Heart left ventricle (tissue), 16 donors: ENCODE data around the gene HUNK. TPM values are rescaled to one million over a fixed set of nuclear protein-coding genes. Genes with fewer than 3 reads are reported as not detected.

Source experiments
- ATAC-seq, 4 donors: fragments of 200-7000 bp; cut with Tn5 transposase; one replicate each; pipeline ENCODE4 v1.9.1; 2020 to 2022; ENCODE audit warnings: moderate library complexity in 4 of 4, mild to moderate bottlenecking in 3 of 4, moderate number of reproducible peaks in 1 of 4
- DNase-seq, 5 donors: peaks; one replicate each; pipeline ENCODE4 v3.0.0-alpha.2; 2020
- H3K27ac ChIP-seq, 12 donors: fragments of 200-600 bp; sonication (generic) in 4 of 12; one replicate each; pipeline versions ENCODE4 v1.5.0 to v1.8.0; 2016 to 2022; ENCODE audit warnings: mild to moderate bottlenecking in 2 of 12
- H3K27me3 ChIP-seq, 9 donors: fragments of 200-600 bp; sonication (generic) in 2 of 9; one replicate each; pipeline versions ENCODE4 v1.5.1 to v1.8.0; 2016 to 2022; ENCODE audit warnings: mild to moderate bottlenecking in 3 of 9
- H3K36me3 ChIP-seq, 9 donors: fragments of 200-600 bp; sonication (generic) in 2 of 9; one replicate each; pipeline versions ENCODE4 v1.5.0 to v1.8.0; 2018 to 2022; ENCODE audit warnings: mild to moderate bottlenecking in 2 of 9
- H3K4me1 ChIP-seq, 12 donors: fragments of 200-600 bp; sonication (generic) in 4 of 12; one replicate each; pipeline versions ENCODE4 v1.5.0 to v1.8.0; 2016 to 2022; ENCODE audit warnings: mild to moderate bottlenecking in 3 of 12
- H3K4me3 ChIP-seq, 12 donors: fragments of 200-600 bp; sonication (generic) in 4 of 12; one replicate each; pipeline versions ENCODE4 v1.5.0 to v1.8.0; 2017 to 2022; ENCODE audit warnings: mild to moderate bottlenecking in 9 of 12, moderate library complexity in 4 of 12
- H3K9me3 ChIP-seq, 12 donors: fragments of 200-600 bp; sonication (generic) in 4 of 12; one replicate each; pipeline versions ENCODE4 v1.5.0 to v1.8.0; 2016 to 2022; ENCODE audit warnings: mild to moderate bottlenecking in 1 of 12
- POLR2A ChIP-seq, 2 donors: fragments of 450-650 bp; IDR thresholded peaks; one replicate each; pipeline ENCODE4 v1.6.1; 2017; ENCODE audit warnings: antibody characterized with exemption in 2 of 2, mild to moderate bottlenecking in 2 of 2, moderate library complexity in 2 of 2
- WGBS, 4 donors: extraction: QIAGEN DNeasy Blood & Tissue Kit in 2 of 4; methylation state at CpG; one replicate each; pipeline versions ENCODE4 v1.1.5 to v1.1.7; 2013 to 2018; 5-methylcytosine and 5-hydroxymethylcytosine counted together
- intact Hi-C, 10 donors: fragments of 100-400 bp; cut with DNase I; formaldehyde crosslinking; loops; one replicate each; pipeline versions ENCODE4 v1.11.1 to v1.14.2; 2022
- polyA plus RNA-seq, 2 donors: library from polyadenylated mRNA; stranded (reverse); fragments of 200-250 nt; gene quantifications; one replicate each; pipeline ENCODE4 v1.2.3, GENCODE V29; 2013
- total RNA-seq, 9 donors: library from RNA; depleted of rRNA in 2 of 9; stranded (reverse); fragments of >200 nt in 2 of 9; fragmentation: NEBNext Ultra II Directional in 3 of 9; extraction: Animal tissue kit (Norgen Biotek cat#: 25700) in 3 of 9; gene quantifications; one replicate each; pipeline versions ENCODE4 v1.1.0 to v1.2.4, GENCODE V29; 2016 to 2023
- TF ChIP-seq, protein P1 (sequence below), 12 donors: fragments of 200-600 bp; sonication (generic) in 4 of 12; IDR thresholded peaks; one replicate each; pipeline versions ENCODE4 v1.5.0 to v1.8.0; 2018 to 2022; ENCODE audit warnings: antibody characterized with exemption in 12 of 12, mild to moderate bottlenecking in 5 of 12
- donor health status: ischemic (EF 13 %, LVEDD 7.1; RV severe dilation, severe dysfunction).
- donor health status: healthy with polysubstance abuse.
- donor health status: DM: no; HTN: yes; CAD: no.
- donor health status: DM: no; HTN: no; CAD: no.
- donor health status: ischemic (EF 25% LVEDD 6.9; RV normal size, moderate dysfunction).
- donor health status: ischemic (EF 25% LVEDD 5.7; RV mildly dilated, moderate dysfunction).
- donor health status: healthy.
- donor health status: DM: yes; HTN: yes; CAD: no.
- donor health status: ischemic (EF 35%, LVEDD 5.7; RV mildly dilated, moderate dysfunction).
- donor health status: nonischemic (EF 11% LVEDD 7.7; RV severe dilation, severe dysfunction).
- donor health status: DM: yes; HTN: yes; CAD: no.
- donor health status: PGD.
- donor health status: ischemic (EF 29% LVEDD 5.4; RV normal size, mild dysfunction).
- donor health status: nonischemic (EF 23%, LVEDD 6.1; RV moderate dilation, normal function).

The HUNK gene
- total and polyA plus RNA-seq, 11 donors, result 0.02 to 1.4 (median 0.22) TPM

DNA sequence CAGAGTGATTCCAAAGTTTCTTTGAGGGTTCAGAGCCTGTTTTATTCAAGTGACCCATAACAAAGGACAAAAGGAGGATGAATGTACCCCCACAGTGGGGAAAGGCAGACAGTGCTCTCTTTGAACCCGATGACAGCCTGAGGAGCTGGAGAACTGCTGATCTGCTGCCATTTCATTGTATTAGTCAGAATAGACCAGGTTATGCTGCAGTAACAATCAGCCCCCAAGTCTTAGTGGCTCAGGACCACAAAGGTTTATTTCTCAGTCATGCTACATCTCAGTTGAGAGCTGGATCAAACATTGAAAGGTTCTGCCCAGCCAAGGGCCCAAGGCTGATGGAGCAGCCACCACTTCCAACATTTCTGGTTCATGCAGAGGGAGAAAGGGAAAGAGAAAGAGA lies 88.9 kb downstream of the HUNK start:
- H3K4me1 ChIP-seq, result no peaks in the 10 kb centered on the region
- DNase-seq, result no peak

DNA sequence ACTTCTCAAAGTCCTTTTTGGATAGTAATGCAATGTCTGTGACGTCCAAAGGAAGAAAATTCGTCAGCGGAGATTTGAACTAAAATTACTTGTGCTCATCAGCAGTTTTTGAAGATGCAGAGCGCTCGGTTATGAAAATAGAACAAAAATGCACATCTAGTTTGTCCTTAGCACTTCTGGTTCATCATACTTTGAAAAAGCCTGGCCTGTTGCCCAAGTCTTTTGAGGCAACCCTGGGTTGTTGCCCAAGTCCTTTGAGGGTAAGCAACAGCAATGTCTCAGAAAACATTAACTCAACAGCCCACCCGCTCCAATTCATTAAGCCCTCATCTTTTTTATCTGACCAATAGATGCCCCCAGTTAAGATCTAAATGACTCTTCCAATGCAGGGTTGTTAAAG lies 91.9 kb downstream of the HUNK start:
- no peak overlapping the region for H3K4me3 ChIP-seq
- DNase-seq, result no peak
- peaks cover 0 to 9% (median 0%) of the 10 kb centered on the region in 12 donors for H3K9me3 ChIP-seq
- H3K36me3 ChIP-seq, result no peaks in the 10 kb centered on the region
- TF ChIP-seq POLR2A (IDR thresholded peaks at IDR 0.05), result no peak
- TF ChIP-seq, protein P1, sequence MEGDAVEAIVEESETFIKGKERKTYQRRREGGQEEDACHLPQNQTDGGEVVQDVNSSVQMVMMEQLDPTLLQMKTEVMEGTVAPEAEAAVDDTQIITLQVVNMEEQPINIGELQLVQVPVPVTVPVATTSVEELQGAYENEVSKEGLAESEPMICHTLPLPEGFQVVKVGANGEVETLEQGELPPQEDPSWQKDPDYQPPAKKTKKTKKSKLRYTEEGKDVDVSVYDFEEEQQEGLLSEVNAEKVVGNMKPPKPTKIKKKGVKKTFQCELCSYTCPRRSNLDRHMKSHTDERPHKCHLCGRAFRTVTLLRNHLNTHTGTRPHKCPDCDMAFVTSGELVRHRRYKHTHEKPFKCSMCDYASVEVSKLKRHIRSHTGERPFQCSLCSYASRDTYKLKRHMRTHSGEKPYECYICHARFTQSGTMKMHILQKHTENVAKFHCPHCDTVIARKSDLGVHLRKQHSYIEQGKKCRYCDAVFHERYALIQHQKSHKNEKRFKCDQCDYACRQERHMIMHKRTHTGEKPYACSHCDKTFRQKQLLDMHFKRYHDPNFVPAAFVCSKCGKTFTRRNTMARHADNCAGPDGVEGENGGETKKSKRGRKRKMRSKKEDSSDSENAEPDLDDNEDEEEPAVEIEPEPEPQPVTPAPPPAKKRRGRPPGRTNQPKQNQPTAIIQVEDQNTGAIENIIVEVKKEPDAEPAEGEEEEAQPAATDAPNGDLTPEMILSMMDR (IDR thresholded peaks at IDR 0.05), result no peak
- H3K27ac ChIP-seq, result no peak overlapping the region
- intact Hi-C loops, result no loop called here
- WGBS, 4 donors, result 88 to 94% (median 92%) methylated on average over 6 of the region's 6 CpGs
- H3K4me1 ChIP-seq, result no peaks in the 10 kb centered on the region
- H3K27me3 ChIP-seq, result no peaks in the 10 kb centered on the region
- ATAC-seq, result no peak

More for the DNA sequence above, 88.9 kb downstream of the HUNK start:
- no peak for ATAC-seq
- Histone ChIP-seq H3K27ac (no peak overlapping the region), H3K36me3 (no peaks in the 10 kb centered on the region), H3K27me3 (no peaks in the 10 kb centered on the region), H3K9me3 (peaks cover 0 to 9% (median 0%) of the 10 kb centered on the region in 12 donors), H3K4me3 (no peak overlapping the region)
- 93 to 100% (median 97%) methylated on average over 1 of the region's 1 CpG for WGBS, 4 donors
- intact Hi-C loops, result no loop called here
- no peak for TF ChIP-seq POLR2A (IDR thresholded peaks at IDR 0.05)
- TF ChIP-seq, protein P1 (IDR thresholded peaks at IDR 0.05), result no peak

GRCh38 chr21:31967334-31967733 lies 94.5 kb downstream of the HUNK start:
- TF ChIP-seq POLR2A (IDR thresholded peaks at IDR 0.05), result no peak
- TF ChIP-seq, protein P1 (IDR thresholded peaks at IDR 0.05), result no peak
- Histone ChIP-seq H3K27me3 (no peaks in the 10 kb centered on the region), H3K4me1 (no peaks in the 10 kb centered on the region), H3K4me3 (no peak overlapping the region), H3K9me3 (peaks cover 0 to under 1% (median 0%) of the 10 kb centered on the region in 12 donors), H3K36me3 (no peaks in the 10 kb centered on the region), H3K27ac (no peak overlapping the region)
- intact Hi-C loops, result no loop called here
- WGBS, 4 donors, result 77 to 86% (median 85%) methylated on average over 7 of the region's 7 CpGs
- no peak for ATAC-seq
- DNase-seq, result no peak

- Histone ChIP-seq H3K36me3 (no peaks in the 10 kb centered on the region), H3K27me3 (no peaks in the 10 kb centered on the region), H3K4me1 (no peaks in the 10 kb centered on the region), H3K27ac (no peak overlapping the region), H3K9me3 (peaks cover 0 to 9% (median 2%) of the 10 kb centered on the region in 12 donors), H3K4me3 (no peak overlapping the region)
- no peak for DNase-seq
- ATAC-seq, result no peak
- 97 to 99% (median 97%) methylated on average over 7 of the region's 7 CpGs for WGBS, 4 donors
- intact Hi-C loops, result no loop called here
- TF ChIP-seq, protein P1 (IDR thresholded peaks at IDR 0.05), result no peak
- no peak for TF ChIP-seq POLR2A (IDR thresholded peaks at IDR 0.05)
Measured at GRCh38 chr21:31972622-31973021, 99.8 kb downstream of the HUNK start.
